DND-41 (cell line): ENCODE measurements around the gene FUT3.
A peak's percentile ranks its signal among the peaks of the same experiment; 100 is the strongest.

ENCODE experiments used
- ATAC-seq: fragments of 200-7000 bp; cut with Tn5 transposase; 3 replicates; pipeline ENCODE4 v1.9.1; 2021; ENCODE audit warnings: low read depth; ENCODE audit not compliant: insufficient read depth
- DNase-seq: peaks from one replicate; pipeline ENCODE4 v3.0.0-alpha.2; 2020
- H2AFZ ChIP-seq: 2 replicates; pipeline ENCODE4 v1.6.0; 2012; ENCODE audit warnings: low read depth, low read length
- H3K27ac ChIP-seq: 2 replicates; pipeline ENCODE4 v1.5.1; 2012; ENCODE audit warnings: low read length, inconsistent platforms
- H3K27me3 ChIP-seq: fragments of 200-600 bp; sonication (generic); 2 replicates; pipeline ENCODE4 v1.6.0; 2012; ENCODE audit warnings: low read length, mild to moderate bottlenecking, inconsistent platforms; ENCODE audit not compliant: insufficient read depth, poor library complexity
- H3K36me3 ChIP-seq: 2 replicates; pipeline ENCODE4 v1.5.1; 2012; ENCODE audit warnings: low read length, inconsistent platforms; ENCODE audit not compliant: insufficient read depth
- H3K4me1 ChIP-seq: 2 replicates; pipeline ENCODE4 v1.5.1; 2012; ENCODE audit warnings: mild to moderate bottlenecking, low read length; ENCODE audit not compliant: insufficient read depth
- H3K4me2 ChIP-seq: 2 replicates; pipeline ENCODE4 v1.6.0; 2012; ENCODE audit warnings: mild to moderate bottlenecking, moderate library complexity, low read length, inconsistent platforms; ENCODE audit not compliant: insufficient read depth
- H3K4me3 ChIP-seq, 2 experiments: fragments of 200-600 bp in 1 of 2; shearing (Covaris generic) in 1 of 2; 2 replicates each; pipeline ENCODE4 v1.5.1; 2012 to 2016; ENCODE audit warnings: inconsistent platforms in 2 of 2, low read length in 2 of 2, mild to moderate bottlenecking in 2 of 2, low read depth in 1 of 2, moderate library complexity in 1 of 2
- H3K79me2 ChIP-seq: 2 replicates; pipeline ENCODE4 v1.6.0; 2012; ENCODE audit warnings: low read length, inconsistent platforms; ENCODE audit not compliant: insufficient read depth
- H3K9ac ChIP-seq: 2 replicates; pipeline ENCODE4 v1.6.0; 2012; ENCODE audit warnings: low read depth, mild to moderate bottlenecking, inconsistent platforms, low read length, moderate library complexity
- H3K9me3 ChIP-seq: 2 replicates; pipeline ENCODE4 v1.5.1; 2012; ENCODE audit warnings: low read length, moderate library complexity, mild to moderate bottlenecking, inconsistent platforms; ENCODE audit not compliant: insufficient read depth, severe bottlenecking
- H4K20me1 ChIP-seq: 2 replicates; pipeline ENCODE4 v1.6.0; 2012; ENCODE audit warnings: low read length; ENCODE audit not compliant: insufficient read depth
- CTCF ChIP-seq: IDR thresholded peaks from 2 replicates; pipeline ENCODE4 v1.5.1; 2012; ENCODE audit warnings: borderline replicate concordance, low read length, moderate library complexity, mild to moderate bottlenecking; ENCODE audit not compliant: poor library complexity, severe bottlenecking; ENCODE audit errors: extremely low read depth
- EZH2 ChIP-seq: IDR thresholded peaks from 3 replicates; pipeline ENCODE4 v1.6.1; 2012; ENCODE audit warnings: borderline replicate concordance, low read depth, mild to moderate bottlenecking, moderate library complexity, low read length, inconsistent platforms; ENCODE audit not compliant: severe bottlenecking

Gene FUT3

GRCh38 chr19:5793188-5793587 lies 58.1 kb downstream of the FUT3 start:
- H3K79me2 ChIP-seq = peaks cover 17% of the 10 kb centered on the region
- peaks cover 18% of the 10 kb centered on the region for H4K20me1 ChIP-seq
- peaks cover 24% of the 10 kb centered on the region for H3K4me1 ChIP-seq
- peaks cover 20% of the 10 kb centered on the region for H3K36me3 ChIP-seq
- no peak overlapping the region for H3K27ac ChIP-seq
- H3K4me2 ChIP-seq = no peak overlapping the region
- no peaks in the 10 kb centered on the region for H3K9me3 ChIP-seq
- no peaks in the 10 kb centered on the region for H3K27me3 ChIP-seq
- no peak overlapping the region for H3K9ac ChIP-seq
- peak overlapping the region; percentile 7; the same call in 1 of the 2 replicates for H2AFZ ChIP-seq
- no peak overlapping the region for H3K4me3 ChIP-seq
- ATAC-seq (no peak), DNase-seq (no peak)
- TF ChIP-seq EZH2 = no peak
- no peak for TF ChIP-seq CTCF
